ENCODE data around the gene PEBP1. TPM values are rescaled to one million over a fixed set of nuclear protein-coding genes. Genes with fewer than 3 reads are reported as not detected.

The PEBP1 gene
- total and polyA plus RNA-seq, 2 experiments from 2014 or later: 598 to 685 TPM

DNA sequence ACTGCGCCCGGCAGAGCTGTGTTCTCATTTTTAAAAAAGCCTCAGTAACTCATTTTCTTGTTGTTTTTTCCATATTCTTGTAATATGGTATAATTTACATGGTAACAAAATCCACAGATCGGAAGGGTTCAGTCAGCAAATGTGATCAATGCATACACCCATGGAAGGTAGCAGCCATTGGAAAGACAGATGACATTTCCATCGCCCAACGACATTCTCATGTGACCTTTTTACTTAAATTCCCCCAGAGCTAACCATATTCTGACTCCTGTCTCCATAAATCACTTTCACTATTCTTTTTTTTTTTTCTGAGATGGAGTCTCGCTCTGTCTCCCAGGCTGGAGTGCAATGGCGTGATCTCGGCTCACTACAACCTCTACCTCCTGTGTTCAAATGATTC is 4.9 kb downstream of the PEBP1 start:
- TF ChIP-seq, protein P1, sequence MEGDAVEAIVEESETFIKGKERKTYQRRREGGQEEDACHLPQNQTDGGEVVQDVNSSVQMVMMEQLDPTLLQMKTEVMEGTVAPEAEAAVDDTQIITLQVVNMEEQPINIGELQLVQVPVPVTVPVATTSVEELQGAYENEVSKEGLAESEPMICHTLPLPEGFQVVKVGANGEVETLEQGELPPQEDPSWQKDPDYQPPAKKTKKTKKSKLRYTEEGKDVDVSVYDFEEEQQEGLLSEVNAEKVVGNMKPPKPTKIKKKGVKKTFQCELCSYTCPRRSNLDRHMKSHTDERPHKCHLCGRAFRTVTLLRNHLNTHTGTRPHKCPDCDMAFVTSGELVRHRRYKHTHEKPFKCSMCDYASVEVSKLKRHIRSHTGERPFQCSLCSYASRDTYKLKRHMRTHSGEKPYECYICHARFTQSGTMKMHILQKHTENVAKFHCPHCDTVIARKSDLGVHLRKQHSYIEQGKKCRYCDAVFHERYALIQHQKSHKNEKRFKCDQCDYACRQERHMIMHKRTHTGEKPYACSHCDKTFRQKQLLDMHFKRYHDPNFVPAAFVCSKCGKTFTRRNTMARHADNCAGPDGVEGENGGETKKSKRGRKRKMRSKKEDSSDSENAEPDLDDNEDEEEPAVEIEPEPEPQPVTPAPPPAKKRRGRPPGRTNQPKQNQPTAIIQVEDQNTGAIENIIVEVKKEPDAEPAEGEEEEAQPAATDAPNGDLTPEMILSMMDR (IDR thresholded peaks at IDR 0.05; ENCODE audit: poor library complexity): no peak
- no peak for TF ChIP-seq EZH2 (IDR thresholded peaks at IDR 0.05; ENCODE audit: borderline replicate concordance)
- no peak for TF ChIP-seq EZH2phosphoT487 (IDR thresholded peaks at IDR 0.05; ENCODE audit: low read depth, severe bottlenecking, unreplicated experiment)
- H3K9me3 ChIP-seq (ENCODE audit: low read depth): no peaks in the 10 kb centered on the region
- peaks cover 5% of the 10 kb centered on the region for H3K36me3 ChIP-seq (replicated peaks; ENCODE audit: insufficient read depth, low read depth)
- no peaks in the 10 kb centered on the region for H3K27me3 ChIP-seq
- peaks cover 58% of the 10 kb centered on the region for H3K79me2 ChIP-seq
- H3K4me3 ChIP-seq: no peak overlapping the region
- no peak overlapping the region for H2AFZ ChIP-seq
- DNase-seq (ENCODE audit: low spot score): no peak
- peaks cover 4% of the 10 kb centered on the region for H4K20me1 ChIP-seq (ENCODE audit: insufficient read depth, poor library complexity, severe bottlenecking)
- H3K9me2 ChIP-seq (replicated peaks; ENCODE audit: insufficient read depth): no peaks in the 10 kb centered on the region
- H3K4me2 ChIP-seq: no peak overlapping the region
- H3K27ac ChIP-seq: no peak overlapping the region
- peaks cover 16% of the 10 kb centered on the region for H3K4me1 ChIP-seq (ENCODE audit: insufficient read depth)
- WGBS (ENCODE audit: low lambda C conversion rate, missing lambda C conversion rate): 99% methylated on average over 8 of the region's 8 CpGs

DNA sequence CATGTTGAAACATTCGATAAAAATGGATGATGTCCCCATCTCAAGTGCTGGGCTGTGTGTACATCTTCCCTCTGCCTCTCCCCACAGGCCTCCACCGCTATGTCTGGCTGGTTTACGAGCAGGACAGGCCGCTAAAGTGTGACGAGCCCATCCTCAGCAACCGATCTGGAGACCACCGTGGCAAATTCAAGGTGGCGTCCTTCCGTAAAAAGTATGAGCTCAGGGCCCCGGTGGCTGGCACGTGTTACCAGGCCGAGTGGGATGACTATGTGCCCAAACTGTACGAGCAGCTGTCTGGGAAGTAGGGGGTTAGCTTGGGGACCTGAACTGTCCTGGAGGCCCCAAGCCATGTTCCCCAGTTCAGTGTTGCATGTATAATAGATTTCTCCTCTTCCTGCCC is 8.6 kb downstream of the PEBP1 start:
- Histone ChIP-seq H3K27ac (no peak overlapping the region), H3K4me3 (no peak overlapping the region), H3K4me2 (no peak overlapping the region), H2AFZ (no peak overlapping the region), H3K4me1 (ENCODE audit: insufficient read depth) (peaks cover 2% of the 10 kb centered on the region), H3K27me3 (no peaks in the 10 kb centered on the region), H3K9me3 (ENCODE audit: low read depth) (no peaks in the 10 kb centered on the region), H3K36me3 (replicated peaks; ENCODE audit: insufficient read depth, low read depth) (peaks cover 5% of the 10 kb centered on the region), H3K79me2 (peaks cover 30% of the 10 kb centered on the region), H3K9me2 (replicated peaks; ENCODE audit: insufficient read depth) (no peaks in the 10 kb centered on the region), H4K20me1 (ENCODE audit: insufficient read depth, poor library complexity, severe bottlenecking) (peaks cover 4% of the 10 kb centered on the region)
- TF ChIP-seq EZH2 (IDR thresholded peaks at IDR 0.05; ENCODE audit: borderline replicate concordance) (no peak), EZH2phosphoT487 (IDR thresholded peaks at IDR 0.05; ENCODE audit: low read depth, severe bottlenecking, unreplicated experiment) (no peak)
- TF ChIP-seq, protein P1 (IDR thresholded peaks at IDR 0.05; ENCODE audit: poor library complexity): no peak
- 92% methylated on average over 13 of the region's 13 CpGs for WGBS (ENCODE audit: low lambda C conversion rate, missing lambda C conversion rate)
- DNase-seq (ENCODE audit: low spot score): no peak

DNA sequence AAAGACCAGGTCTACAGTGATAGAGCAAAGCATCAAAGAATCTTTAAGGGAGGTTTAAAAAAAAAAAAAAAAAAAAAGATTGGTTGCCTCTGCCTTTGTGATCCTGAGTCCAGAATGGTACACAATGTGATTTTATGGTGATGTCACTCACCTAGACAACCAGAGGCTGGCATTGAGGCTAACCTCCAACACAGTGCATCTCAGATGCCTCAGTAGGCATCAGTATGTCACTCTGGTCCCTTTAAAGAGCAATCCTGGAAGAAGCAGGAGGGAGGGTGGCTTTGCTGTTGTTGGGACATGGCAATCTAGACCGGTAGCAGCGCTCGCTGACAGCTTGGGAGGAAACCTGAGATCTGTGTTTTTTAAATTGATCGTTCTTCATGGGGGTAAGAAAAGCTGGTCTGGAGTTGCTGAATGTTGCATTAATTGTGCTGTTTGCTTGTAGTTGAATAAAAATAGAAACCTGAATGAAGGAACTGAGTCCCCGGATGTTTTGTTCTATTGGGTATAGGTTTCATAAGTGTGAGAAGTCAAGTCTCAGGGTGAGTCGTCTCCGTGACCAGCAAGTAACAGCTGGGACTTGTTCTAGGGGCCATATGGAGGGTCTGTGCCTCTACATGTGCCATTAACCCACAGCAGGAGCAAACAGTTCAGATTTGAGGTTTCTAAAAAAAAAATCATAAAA is 9.3 kb downstream of the PEBP1 start:
- Histone ChIP-seq H3K4me3 (no peak overlapping the region), H3K27me3 (no peaks in the 10 kb centered on the region), H3K4me2 (no peak overlapping the region), H3K79me2 (peaks cover 22% of the 10 kb centered on the region), H4K20me1 (ENCODE audit: insufficient read depth, poor library complexity, severe bottlenecking) (peaks cover 4% of the 10 kb centered on the region), H3K4me1 (ENCODE audit: insufficient read depth) (no peaks in the 10 kb centered on the region), H3K9me3 (ENCODE audit: low read depth) (no peaks in the 10 kb centered on the region), H2AFZ (no peak overlapping the region), H3K36me3 (replicated peaks; ENCODE audit: insufficient read depth, low read depth) (peaks cover 5% of the 10 kb centered on the region), H3K27ac (no peak overlapping the region), H3K9me2 (replicated peaks; ENCODE audit: insufficient read depth) (no peaks in the 10 kb centered on the region)
- WGBS (ENCODE audit: low lambda C conversion rate, missing lambda C conversion rate): 95% methylated on average over 7 of the region's 7 CpGs
- no peak for DNase-seq (ENCODE audit: low spot score)
- TF ChIP-seq EZH2 (IDR thresholded peaks at IDR 0.05; ENCODE audit: borderline replicate concordance) (no peak), EZH2phosphoT487 (IDR thresholded peaks at IDR 0.05; ENCODE audit: low read depth, severe bottlenecking, unreplicated experiment) (no peak)
- TF ChIP-seq, protein P1 (IDR thresholded peaks at IDR 0.05; ENCODE audit: poor library complexity): no peak

All from hepatocyte (in vitro differentiated cells).